Measurements from ENCODE around the gene ILF2.

DNA sequence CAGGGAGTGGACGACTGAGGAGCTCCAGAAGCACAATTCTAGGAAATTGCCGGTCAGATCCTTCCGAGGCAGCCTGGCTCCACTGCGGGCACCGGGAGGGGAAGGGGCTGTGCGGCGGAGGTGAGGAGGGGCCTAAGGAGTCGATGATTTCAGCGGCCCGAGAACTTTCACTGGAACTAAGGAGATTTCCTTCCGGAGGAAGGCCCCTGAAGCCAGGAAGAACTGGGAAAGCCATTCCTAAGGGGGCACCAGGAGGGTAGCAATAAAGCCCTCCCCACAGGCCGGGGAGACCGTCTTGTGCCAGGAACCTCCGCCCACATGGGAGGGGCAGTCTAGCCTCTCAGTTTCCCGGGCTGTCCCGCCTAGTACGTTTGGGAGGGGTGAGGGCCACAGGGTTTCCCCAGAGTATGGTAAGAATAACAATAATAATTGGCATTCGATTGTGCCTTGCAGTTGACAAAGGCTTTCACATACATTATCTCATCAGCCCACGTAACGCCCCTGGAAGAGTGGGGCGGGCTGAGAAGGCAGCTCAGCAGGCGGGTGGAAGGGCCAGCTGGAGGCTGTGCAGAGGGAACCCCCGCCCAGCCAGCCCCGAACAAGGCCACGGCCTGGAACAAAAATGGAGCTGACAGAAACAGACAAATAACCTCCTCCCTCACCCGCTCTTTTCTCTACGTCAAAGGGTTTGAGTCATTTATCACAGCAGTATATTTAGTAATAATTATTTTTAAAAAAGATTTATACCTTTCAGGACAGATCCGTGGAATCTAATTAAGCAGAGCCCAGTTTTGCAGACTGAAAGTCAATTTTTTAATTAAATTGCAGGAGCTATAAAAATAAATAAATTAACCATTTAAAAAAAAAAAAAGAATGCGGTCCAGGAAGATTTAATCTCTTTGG is 27.5 kb upstream of the ILF2 start:
- TF ChIP-seq, protein P1, sequence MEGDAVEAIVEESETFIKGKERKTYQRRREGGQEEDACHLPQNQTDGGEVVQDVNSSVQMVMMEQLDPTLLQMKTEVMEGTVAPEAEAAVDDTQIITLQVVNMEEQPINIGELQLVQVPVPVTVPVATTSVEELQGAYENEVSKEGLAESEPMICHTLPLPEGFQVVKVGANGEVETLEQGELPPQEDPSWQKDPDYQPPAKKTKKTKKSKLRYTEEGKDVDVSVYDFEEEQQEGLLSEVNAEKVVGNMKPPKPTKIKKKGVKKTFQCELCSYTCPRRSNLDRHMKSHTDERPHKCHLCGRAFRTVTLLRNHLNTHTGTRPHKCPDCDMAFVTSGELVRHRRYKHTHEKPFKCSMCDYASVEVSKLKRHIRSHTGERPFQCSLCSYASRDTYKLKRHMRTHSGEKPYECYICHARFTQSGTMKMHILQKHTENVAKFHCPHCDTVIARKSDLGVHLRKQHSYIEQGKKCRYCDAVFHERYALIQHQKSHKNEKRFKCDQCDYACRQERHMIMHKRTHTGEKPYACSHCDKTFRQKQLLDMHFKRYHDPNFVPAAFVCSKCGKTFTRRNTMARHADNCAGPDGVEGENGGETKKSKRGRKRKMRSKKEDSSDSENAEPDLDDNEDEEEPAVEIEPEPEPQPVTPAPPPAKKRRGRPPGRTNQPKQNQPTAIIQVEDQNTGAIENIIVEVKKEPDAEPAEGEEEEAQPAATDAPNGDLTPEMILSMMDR (tag by site-specific recombination; IDR thresholded peaks at IDR 0.05), result no peak
- TF ChIP-seq, protein P2, sequence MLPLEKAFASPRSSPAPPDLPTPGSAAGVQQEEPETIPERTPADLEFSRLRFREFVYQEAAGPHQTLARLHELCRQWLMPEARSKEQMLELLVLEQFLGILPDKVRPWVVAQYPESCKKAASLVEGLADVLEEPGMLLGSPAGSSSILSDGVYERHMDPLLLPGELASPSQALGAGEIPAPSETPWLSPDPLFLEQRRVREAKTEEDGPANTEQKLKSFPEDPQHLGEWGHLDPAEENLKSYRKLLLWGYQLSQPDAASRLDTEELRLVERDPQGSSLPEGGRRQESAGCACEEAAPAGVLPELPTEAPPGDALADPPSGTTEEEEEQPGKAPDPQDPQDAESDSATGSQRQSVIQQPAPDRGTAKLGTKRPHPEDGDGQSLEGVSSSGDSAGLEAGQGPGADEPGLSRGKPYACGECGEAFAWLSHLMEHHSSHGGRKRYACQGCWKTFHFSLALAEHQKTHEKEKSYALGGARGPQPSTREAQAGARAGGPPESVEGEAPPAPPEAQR (tag by site-specific recombination; IDR thresholded peaks at IDR 0.05), result no peak
- TF ChIP-seq, protein P3, sequence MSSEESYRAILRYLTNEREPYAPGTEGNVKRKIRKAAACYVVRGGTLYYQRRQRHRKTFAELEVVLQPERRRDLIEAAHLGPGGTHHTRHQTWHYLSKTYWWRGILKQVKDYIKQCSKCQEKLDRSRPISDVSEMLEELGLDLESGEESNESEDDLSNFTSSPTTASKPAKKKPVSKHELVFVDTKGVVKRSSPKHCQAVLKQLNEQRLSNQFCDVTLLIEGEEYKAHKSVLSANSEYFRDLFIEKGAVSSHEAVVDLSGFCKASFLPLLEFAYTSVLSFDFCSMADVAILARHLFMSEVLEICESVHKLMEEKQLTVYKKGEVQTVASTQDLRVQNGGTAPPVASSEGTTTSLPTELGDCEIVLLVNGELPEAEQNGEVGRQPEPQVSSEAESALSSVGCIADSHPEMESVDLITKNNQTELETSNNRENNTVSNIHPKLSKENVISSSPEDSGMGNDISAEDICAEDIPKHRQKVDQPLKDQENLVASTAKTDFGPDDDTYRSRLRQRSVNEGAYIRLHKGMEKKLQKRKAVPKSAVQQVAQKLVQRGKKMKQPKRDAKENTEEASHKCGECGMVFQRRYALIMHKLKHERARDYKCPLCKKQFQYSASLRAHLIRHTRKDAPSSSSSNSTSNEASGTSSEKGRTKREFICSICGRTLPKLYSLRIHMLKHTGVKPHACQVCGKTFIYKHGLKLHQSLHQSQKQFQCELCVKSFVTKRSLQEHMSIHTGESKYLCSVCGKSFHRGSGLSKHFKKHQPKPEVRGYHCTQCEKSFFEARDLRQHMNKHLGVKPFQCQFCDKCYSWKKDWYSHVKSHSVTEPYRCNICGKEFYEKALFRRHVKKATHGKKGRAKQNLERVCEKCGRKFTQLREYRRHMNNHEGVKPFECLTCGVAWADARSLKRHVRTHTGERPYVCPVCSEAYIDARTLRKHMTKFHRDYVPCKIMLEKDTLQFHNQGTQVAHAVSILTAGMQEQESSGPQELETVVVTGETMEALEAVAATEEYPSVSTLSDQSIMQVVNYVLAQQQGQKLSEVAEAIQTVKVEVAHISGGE (tag by site-specific recombination; conservative IDR thresholded peaks at IDR 0.05; ENCODE audit: low read depth), result 0 out of 2 replicates have a peak, but pooled peaks have one; percentile 30
- TF ChIP-seq, protein P4, sequence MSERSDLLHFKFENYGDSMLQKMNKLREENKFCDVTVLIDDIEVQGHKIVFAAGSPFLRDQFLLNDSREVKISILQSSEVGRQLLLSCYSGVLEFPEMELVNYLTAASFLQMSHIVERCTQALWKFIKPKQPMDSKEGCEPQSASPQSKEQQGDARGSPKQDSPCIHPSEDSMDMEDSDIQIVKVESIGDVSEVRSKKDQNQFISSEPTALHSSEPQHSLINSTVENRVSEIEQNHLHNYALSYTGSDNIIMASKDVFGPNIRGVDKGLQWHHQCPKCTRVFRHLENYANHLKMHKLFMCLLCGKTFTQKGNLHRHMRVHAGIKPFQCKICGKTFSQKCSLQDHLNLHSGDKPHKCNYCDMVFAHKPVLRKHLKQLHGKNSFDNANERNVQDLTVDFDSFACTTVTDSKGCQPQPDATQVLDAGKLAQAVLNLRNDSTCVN (tag by site-specific recombination; optimal IDR thresholded peaks at IDR 0.05), result no peak
- no peak for TF ChIP-seq ZNF776 (tag by site-specific recombination; IDR thresholded peaks at IDR 0.05; ENCODE audit: borderline replicate concordance)
- 0 out of 2 replicates have a peak, but pooled peaks have one; percentile 58 for TF ChIP-seq KLF10 (tag by site-specific recombination; IDR thresholded peaks at IDR 0.05)
- TF ChIP-seq, protein P5, sequence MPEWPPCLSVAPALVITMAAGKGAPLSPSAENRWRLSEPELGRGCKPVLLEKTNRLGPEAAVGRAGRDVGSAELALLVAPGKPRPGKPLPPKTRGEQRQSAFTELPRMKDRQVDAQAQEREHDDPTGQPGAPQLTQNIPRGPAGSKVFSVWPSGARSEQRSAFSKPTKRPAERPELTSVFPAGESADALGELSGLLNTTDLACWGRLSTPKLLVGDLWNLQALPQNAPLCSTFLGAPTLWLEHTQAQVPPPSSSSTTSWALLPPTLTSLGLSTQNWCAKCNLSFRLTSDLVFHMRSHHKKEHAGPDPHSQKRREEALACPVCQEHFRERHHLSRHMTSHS (tag by site-specific recombination; IDR thresholded peaks at IDR 0.05), result no peak
- TF ChIP-seq, protein P6, sequence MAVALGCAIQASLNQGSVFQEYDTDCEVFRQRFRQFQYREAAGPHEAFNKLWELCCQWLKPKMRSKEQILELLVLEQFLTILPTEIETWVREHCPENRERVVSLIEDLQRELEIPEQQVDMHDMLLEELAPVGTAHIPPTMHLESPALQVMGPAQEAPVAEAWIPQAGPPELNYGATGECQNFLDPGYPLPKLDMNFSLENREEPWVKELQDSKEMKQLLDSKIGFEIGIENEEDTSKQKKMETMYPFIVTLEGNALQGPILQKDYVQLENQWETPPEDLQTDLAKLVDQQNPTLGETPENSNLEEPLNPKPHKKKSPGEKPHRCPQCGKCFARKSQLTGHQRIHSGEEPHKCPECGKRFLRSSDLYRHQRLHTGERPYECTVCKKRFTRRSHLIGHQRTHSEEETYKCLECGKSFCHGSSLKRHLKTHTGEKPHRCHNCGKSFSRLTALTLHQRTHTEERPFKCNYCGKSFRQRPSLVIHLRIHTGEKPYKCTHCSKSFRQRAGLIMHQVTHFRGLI (tag by site-specific recombination; IDR thresholded peaks at IDR 0.05), result peak; percentile 53; the same call in 1 of the 2 replicates
